CD1c-positive myeloid dendritic cell (primary cell): Measurements from ENCODE around the gene IL1RAPL2.
"Not testable (repeated sequence)": the region's sequence is repeated elsewhere in the genome, so short reads cannot be mapped to it uniquely, and the experiment has no call there.

ENCODE experiments used
- DNase-seq: peaks from one replicate; pipeline ENCODE4 v3.0.0-alpha.2; 2016; ENCODE audit errors: extremely low spot score

Gene IL1RAPL2

DNA sequence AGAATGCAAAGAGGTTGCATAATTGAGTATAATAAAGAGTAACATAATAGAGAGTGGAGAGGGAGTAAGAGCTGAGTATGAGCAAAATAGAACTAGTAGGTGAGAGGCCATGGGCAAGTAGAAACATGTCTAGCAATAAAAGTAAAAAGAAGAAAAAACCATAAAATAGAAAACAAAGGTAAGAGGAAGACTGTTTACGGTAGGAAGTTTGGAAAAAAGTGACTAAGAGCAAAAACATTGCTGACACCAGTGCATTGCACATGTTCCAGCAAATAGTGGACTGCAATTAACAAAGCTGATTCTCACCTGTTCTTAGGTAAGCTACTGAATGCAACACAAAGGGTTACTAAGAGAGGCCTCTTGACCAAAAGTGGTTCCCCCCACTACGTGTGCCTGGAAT lies 451.6 kb downstream of the IL1RAPL2 start:
- DNase-seq = no peak

DNA sequence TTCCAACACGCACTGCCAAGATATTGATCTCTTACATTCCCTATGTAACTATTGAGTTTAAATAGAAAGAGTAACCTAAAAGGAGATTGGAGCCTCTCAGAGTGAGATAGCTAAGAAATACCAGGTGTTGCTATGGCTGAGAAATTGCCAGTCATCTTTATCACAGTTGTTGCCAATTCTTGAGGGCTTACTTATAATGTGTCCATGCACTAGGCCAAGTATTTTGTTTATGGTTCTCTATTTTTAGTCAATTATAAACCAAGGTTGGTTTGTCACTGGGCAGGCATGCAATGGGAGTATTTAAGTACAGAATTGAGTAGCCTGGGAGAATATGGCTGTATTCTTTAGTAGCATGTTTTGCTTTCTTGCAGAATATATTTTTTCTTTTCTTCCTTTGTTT lies 452.9 kb downstream of the IL1RAPL2 start:
- DNase-seq = no peak

DNA sequence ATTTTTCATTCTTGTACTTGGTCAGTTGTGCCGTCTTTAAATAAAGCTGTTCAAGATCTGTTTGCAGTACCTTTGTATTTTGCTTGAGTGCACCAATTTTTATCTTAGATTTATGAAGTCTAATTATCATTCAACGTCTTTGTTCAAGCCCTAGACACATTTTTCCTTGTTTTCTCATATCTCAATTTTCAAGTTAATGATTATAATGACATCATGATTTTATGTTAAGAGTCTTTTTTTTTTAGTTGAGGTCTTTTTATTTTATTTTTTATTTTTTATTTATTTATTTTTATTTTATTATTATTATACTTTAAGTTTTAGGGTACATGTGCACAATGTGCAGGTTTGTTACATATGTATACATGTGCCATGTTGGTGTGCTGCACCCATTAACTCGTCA lies 463.0 kb downstream of the IL1RAPL2 start:
- DNase-seq = not testable (repeated sequence)

DNA sequence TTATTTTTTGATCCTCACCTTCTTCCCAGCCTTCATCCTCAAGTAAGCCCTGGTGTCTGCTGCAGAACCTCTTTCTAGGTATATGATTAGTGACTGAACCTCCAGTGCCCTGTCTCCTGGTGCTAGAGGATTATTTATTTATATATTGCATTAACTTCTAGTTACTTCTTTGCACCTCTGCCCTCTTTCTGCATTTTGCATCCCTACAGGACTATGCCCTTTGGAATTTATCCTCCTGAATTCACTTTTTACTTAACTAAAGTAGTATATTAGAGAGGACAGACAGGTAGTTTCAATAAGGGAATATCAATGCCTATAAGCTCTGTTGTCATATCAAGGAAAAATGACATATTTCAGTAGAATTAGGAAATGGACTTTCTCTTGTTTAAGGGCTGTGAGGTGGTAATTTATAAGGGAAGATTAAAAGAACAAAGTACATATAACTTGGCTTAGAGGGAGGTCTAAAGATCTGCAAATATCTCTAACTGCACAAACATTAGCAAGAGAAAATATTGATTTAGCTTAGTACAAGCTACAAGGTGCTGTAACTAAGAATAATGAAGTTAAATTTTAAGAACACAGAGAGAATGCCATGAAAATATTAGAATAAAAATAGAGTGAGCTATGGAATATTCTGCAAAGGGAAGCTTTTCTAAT lies 472.8 kb downstream of the IL1RAPL2 start:
- DNase-seq = no peak

DNA sequence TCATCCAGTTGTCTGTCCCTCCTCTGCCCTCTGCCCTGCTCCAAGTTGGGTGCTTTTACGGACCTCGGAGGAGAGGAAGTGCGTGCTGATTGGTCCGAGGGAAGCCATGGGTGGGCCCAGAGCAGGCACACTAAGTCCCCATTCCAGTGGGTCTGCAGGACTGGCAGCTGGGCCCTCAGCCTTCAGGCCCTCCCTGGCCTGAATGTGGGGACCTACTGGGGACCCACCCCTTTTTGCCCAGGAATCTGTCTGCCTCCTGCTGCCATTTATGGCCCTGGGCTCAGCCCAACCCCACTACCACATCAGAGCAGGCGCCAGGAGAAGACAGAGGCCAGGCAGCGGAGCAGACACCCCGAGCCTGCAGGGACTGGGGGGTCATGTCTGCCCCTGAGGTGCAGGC lies 484.9 kb downstream of the IL1RAPL2 start:
- DNase-seq = no peak

DNA sequence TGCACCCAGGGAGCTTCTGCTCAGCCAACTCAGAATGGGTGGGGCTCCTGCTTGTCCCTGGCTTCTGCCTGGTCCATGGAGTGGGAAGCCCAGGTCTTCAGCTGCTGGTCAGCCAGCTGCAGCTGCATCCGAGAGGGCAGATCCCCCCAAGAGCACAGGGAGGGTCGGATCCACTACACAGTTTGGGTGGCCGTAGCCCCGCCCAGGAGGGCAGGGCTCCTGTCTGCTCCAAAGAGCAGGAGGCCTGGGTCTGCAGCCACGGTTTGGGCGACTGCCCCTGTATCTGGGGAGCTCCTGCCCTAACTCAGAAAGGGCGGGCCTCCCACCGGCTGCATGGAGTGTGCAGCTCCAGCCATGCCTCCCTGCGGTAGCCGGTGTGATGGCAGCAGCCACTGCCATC lies 485.4 kb downstream of the IL1RAPL2 start:
- no peak for DNase-seq

DNA sequence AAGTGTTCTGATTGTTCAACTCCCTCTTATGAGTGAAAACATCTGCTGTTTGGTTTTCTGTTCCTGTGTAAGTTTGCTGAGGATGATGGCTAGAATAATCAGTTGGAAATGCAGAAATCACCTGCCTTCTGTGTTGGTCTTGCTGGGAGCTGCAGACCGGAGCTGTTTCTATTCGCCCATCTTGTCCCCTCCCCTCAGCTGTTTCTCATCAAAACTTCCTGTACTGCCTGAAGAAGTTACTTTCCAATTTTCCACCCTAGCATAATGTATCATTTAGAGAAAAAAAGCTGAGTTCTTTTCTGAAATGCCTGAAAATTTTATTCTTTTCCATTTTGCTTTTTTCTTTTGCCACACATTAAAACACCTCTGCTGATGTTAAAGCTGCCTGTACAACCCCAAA lies 486.9 kb downstream of the IL1RAPL2 start:
- DNase-seq = no peak

DNA sequence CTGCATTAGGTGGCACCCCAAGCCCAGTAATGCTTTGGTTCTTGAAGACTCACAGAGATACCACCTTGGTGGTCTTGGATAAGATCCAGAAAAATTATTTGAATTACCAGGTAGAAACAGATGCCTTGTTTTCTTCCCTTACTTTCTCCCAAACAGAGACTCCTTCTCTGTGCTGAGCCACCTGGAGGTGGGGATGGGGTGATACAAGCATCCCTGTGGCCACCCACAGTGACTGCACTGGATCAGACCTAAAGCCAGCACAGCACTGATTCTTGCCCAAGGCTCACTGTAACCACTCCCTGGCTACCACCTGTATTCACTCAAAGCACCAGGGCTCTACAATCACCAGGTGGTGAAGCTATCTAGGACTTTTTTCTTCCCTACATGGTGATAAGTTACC lies 497.7 kb downstream of the IL1RAPL2 start:
- no peak for DNase-seq

DNA sequence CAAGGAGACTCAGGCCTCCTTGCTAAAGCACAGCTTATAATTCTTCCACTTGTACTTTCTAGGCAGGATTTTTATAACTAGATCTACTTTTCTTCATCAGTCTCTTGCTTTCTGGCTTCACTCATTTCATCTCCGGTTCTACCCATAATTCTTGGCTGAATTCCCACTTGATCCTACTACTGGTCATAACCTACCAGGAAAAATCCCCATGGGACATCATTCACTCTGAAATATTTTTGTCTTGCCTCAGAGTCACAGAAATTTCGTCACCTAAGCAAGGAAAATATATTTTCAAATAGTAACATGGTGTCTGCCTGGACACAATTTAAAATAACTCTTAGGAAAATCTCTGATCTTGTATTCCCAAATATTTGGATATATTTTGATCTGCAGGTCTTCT lies 532.2 kb downstream of the IL1RAPL2 start:
- DNase-seq = no peak

DNA sequence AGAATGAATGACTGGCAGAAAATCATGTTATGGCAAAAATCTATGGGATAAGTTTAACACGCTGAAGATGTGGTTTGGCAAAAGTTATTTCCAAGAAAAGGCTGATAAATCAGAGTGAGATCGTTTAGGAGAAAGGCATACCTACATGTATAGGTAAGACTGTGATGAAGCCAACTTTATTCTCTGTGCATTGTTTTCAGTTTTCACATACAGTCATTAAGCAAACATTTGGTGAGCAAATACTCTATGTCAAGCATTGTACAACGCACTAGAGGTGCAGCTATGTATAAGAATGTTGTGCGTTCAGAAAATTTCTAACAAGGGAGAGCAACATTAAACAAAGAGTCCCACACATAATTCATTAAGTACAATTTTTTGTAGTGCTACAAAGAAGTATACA lies 532.8 kb downstream of the IL1RAPL2 start:
- no peak for DNase-seq

DNA sequence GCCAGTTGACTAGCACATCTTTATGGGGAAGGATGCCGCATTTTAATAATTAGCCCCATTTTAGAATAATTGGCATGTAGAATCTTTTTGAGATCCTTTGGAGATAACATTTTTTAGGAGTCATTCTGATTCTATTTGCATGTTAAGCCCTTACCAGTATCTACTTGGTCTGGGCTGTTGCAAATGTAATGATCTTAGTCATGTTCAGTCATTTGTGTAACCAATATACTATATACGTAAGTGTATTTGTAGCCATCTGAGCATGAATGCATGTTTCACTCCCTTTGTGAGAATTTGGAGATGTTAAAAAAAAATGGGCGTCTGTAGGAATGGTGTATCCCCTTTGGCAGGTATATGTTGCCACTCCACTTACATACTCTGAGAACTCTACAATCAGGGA lies 535.4 kb downstream of the IL1RAPL2 start:
- no peak for DNase-seq

DNA sequence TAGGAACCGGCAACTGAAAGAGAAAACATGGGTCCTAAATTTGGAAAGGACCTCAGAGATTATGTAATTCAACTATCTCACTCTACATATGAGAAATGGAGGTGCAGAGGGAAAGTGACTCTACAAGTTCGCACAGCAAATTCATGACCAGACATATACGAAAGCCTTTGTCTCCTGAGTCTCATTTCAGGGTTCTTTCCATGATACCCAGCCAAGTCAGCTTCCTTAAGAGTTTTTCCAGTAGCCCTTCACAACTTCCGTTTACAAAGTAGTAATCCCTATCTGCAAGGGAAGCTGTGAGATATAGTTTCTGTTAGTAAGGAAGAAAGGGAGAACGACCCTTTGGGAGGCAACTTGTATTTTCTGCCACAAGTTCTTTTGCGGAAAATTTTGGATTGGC lies 543.9 kb downstream of the IL1RAPL2 start:
- no peak for DNase-seq

DNA sequence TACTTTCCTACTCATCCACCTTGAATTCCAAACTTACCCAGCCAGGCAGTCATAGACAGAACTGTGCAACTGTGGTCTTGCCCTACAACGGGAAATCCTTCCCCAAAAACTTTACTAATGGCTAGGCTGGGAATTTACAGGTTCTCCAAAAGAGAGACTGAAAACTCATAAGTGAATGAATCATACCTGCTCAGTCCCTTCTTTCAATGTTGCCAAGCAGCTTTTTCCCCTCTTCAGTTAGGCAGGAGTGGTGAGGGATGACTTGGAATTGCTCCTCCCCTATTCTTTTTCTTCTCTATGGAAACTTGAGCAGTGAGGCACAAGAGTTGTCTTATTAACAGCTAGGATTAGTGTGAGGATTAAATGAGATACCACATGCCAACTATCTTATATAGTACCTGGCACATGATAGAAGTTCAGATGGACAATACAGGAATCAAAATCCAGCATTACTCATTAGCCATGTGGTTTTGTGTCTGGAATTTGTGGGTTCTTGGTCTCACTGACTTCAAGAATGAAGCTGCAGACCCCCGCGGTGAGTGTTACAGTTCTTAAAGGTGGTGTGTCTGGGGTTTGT lies 548.6 kb downstream of the IL1RAPL2 start:
- no peak for DNase-seq

DNA sequence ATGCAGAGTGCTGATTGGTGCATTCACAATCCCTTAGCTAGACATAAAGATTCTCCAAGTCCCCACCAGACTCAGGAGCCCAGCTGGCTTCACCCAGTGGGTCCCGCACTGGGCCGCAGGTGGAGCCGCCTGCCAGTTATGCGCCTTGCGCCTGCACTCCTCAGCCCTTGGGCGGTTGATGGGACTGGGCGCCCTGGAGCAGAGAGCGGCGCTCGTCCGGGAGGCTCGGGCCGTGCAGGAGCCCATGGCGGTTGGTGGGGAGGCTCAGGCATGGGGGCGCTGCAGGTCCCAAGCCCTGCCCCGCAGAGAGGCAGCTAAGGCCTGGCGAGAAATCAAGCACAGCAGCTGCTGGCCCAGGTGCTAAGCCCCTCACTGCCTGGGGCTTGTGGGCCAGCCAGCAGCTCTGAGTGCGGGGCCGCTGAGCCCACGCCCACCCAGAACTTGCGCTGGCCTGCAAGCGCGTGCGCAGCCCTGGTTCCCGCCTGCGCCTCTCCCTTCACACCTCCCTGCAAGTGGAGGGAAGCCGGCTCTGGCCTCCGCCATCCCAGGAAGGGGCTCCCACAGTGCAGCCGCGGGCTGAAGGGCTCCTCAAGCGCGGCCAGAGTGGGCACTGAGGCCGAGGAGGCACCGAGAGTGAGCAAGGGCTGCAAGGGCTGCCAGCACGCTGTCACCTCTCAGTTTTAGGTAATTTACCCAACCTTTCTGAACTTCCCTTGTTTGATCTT lies 549.8 kb downstream of the IL1RAPL2 start:
- not testable (repeated sequence) for DNase-seq

DNA sequence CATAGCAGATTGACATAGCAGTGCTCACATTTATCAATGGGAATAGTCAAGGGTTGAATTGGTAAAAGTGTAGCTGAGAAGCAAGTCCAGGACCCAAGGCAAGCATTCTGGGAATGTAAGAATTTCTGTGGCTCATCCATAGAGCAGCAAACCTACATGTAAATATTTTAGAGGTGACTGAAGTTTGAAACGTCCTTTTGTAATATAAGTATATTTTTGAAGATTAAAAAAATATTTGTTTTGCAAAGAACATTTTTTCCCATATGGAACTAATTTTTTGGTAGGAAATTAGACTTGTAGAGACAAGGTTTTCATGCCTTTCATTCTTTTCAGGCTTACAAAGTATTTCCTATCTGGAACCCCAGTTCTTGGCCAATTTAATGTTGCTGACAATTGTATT lies 550.5 kb downstream of the IL1RAPL2 start:
- no peak for DNase-seq

DNA sequence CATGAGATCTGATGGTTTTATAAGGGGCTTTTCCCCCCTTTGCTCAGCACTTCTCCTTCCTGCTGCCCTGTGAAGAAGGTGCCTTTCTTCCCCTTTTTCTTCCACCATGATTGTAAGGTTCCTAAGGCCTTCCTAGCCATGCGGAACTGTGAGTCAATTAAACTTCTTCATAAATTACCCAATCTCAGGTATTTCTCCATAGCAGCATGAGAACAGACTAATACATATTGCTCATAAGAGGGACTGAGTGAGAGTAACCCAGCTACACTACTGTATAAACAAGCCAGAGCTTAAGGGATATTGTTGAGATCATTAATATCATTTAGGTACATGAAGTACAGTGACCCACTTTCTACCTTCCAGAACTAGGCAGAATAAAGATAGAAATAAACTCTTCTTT lies 551.6 kb downstream of the IL1RAPL2 start:
- no peak for DNase-seq

DNA sequence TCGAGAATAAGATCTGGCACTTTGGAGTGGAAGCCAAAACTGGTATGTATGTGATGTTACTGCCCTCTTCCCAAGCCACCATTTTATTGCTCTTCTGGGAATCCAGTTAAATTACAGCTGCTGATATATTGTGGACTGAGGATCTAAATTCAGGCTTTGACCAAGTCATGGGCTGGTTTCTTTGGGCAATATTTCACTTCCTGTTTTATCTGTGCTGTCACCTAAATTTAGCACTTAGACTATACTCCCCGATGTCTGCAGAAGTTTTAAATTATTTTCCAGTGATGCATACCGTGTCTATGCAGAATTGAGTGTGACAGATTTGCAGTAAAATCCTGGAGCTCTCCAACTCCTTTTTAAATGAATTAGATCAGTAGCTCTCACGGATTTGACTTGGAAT lies 554.5 kb downstream of the IL1RAPL2 start:
- no peak for DNase-seq

DNA sequence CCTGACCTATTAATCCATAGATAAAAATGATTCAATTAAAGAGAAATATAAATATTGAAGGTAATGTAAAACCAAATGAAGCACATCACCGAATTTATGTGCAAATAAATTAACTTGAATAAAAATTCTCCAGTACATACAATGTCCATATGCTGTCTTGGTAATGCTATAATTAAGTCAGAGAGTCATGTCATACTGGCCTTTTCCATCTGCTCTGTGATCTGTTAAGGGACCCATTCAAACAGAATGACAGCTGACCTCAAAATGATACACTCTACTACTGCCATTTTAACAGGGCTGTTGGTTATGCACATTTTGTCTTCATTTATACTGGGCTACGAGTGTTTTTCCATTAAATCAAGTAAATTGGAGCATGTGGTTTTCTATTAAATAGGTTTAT lies 555.2 kb downstream of the IL1RAPL2 start:
- DNase-seq = no peak

DNA sequence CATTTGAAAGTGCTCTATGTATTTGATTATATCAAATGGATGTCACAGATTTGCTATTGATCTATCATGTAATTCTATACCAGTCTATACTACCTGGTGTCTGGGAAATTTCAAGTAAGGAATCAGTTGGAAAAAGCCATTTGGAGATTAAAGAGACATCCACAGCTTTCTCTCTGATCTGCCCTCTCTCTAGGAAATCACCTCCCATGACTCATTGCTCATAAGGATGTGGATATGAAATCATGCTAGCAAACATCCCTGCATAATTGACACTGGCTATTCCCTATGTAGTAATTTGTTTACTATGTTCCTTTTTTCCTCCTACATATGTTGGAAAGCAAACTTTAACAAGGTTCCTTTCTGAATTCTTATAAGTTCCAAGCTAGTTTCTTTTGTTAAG lies 560.2 kb downstream of the IL1RAPL2 start:
- no peak for DNase-seq

DNA sequence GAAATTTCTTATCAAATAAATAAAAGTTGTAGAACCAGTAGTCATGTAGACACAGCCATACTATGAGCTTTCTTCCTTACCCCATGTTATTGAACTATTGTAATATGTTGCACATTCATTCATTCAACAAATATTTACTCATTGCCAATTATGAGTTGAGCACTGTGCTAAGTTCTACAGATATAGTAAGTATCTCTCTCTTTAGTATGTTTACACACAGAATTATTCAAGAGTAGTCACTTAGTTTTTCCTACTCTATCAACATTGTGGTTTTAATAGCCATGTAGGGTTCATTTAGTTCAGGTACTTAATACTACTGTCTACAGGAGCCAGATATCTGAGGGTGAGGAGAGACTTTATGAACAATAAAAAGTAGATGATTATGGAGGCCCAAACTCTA lies 568.3 kb downstream of the IL1RAPL2 start:
- no peak for DNase-seq

DNA sequence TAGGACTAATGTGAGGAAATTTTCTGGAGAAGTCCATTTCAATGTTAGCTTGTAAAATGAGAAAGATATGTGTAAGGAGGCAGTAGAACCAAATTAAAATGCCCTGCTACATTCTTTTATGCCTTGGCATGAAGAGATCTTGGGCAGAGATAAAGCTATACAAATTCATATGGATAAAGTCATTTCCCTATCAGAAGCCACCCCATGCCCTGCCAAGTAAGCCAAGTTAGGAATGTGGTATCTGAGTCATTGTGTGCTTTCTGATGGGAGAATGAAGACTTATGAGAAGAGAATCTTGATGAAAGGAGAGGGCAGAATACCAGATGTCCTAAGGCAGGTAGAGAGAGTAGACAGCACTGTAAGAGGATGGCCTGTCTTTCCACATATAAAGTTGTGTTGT lies 570.8 kb downstream of the IL1RAPL2 start:
- DNase-seq = no peak

DNA sequence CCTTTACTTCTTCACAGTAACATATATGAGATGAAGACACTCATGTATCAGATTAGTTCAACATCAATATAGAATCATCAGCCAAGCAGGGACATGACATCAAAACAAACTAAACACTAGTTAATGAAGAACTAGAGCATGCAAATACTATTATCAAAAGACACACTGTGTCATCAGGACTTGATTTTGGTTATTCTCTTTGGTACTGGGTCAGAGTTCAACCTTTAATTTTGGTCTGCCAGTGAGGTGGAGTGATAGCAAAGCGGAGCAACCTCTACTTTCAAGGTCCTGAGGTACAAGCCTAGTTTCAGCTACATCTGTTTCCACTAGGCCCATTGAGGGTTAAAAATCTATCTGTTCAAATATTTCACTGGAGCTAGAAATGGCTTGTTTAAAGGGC lies 584.0 kb downstream of the IL1RAPL2 start:
- no peak for DNase-seq

DNA sequence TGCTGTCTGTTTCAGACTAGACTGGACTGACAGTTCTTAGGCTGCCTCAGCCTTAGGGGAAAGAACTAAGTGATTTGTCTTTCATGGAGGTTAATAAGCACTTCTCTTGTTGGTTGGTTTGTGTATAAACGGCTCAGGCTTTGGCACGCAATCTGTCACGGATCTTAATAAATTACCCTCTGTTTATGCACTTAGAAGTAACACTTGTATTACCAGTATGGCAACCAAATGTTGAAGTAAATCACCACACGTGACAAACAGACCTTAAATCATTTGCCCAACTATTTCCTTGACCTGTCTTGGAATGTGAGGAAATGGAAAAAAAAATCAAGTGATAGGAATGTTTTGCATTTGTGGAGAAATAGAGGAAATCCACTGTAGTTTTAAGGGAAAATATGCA lies 584.6 kb downstream of the IL1RAPL2 start:
- no peak for DNase-seq
